HL-60 (cell line): ENCODE results near the gene SPACA6.
A peak's percentile ranks its signal among the peaks of the same experiment; 100 is the strongest.
"Not testable (repeated sequence)": the region's sequence is repeated elsewhere in the genome, so short reads cannot be mapped to it uniquely, and the experiment has no call there.

Source experiments
- DNase-seq, 2 experiments: peaks; one replicate each; pipeline ENCODE4 v3.0.0-alpha.2; 2010 to 2020; ENCODE audit warnings: low read depth in 1 of 2, low spot score in 1 of 2
- H3K27ac ChIP-seq: fragments of 250-450 bp; sonication (Bioruptor Pico); replicated peaks from 2 replicates; pipeline ENCODE4 v1.5.1; 2020; ENCODE audit warnings: mild to moderate bottlenecking, moderate library complexity
- H3K27me3 ChIP-seq: fragments of 250-450 bp; sonication (Bioruptor Pico); 2 replicates; pipeline ENCODE4 v1.5.1; 2021; ENCODE audit warnings: mild to moderate bottlenecking, moderate library complexity; ENCODE audit not compliant: insufficient read depth, poor library complexity, severe bottlenecking
- H3K4me3 ChIP-seq: replicated peaks from 2 replicates; pipeline ENCODE4 v1.5.1; 2011; ENCODE audit warnings: mild to moderate bottlenecking, control low read depth, low read length; ENCODE audit not compliant: insufficient read depth
- GABPA ChIP-seq: IDR thresholded peaks from 2 replicates; pipeline ENCODE4 v1.6.1; 2012; ENCODE audit warnings: low read depth
- POLR2AphosphoS5 ChIP-seq: IDR thresholded peaks from 2 replicates; pipeline ENCODE4 v1.6.1; 2012; ENCODE audit warnings: low read depth
- SPI1 ChIP-seq: IDR thresholded peaks from 2 replicates; pipeline ENCODE4 v1.6.1; 2012; ENCODE audit warnings: low read depth, mild to moderate bottlenecking, borderline replicate concordance
- TF ChIP-seq, protein P1 (sequence below): IDR thresholded peaks from one replicate; pipeline ENCODE4 v1.5.1; 2011; ENCODE audit warnings: low read length, control low read depth, inconsistent platforms; ENCODE audit not compliant: insufficient read depth
- TF ChIP-seq, protein P2 (sequence below): IDR thresholded peaks from 2 replicates; pipeline ENCODE4 v1.6.1; 2012; ENCODE audit warnings: low read depth; ENCODE audit not compliant: insufficient replicate concordance

The SPACA6 gene

DNA sequence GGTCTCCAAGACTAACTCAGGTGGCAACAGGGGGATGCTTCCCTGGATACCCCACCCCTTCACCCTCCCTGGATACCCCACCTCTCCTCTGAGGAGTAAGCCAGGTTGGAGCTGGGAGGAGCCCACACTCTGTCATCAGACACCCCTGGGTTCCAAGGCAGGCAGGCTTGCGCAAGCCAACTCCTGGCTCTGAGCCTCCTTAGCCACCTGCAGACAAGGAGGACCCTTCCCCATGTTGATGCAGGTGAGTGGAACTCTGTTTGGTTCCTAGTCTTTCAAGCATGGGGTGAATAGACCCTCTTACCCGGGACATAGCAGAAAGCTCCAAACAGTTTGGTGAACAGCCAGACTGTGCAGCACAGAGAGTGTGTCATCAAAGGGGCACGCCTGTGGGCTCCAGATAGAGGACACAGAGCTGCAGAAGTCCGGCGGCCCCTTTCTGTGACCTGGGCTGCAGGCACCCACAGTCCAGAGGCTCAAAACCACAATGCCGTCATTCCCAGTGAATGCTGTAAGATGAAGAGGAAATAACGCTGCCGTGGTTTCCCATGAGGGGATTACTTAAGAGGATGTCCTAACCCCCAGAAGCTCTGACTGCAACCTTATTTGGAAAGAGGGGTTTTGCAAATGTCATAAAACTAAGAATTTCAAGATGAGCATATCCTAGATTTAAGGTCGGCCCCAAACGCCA, 42.8 kb downstream of the SPACA6 start:
- Histone ChIP-seq H3K27ac (peak overlapping the region; percentile 60), H3K27me3 (no peaks in the 10 kb centered on the region), H3K4me3 (no peak overlapping the region)
- TF ChIP-seq POLR2AphosphoS5 = peak; percentile 77
- TF ChIP-seq SPI1 = peak; percentile 6; the same call in 1 of the 2 replicates
- TF ChIP-seq, protein P1, sequence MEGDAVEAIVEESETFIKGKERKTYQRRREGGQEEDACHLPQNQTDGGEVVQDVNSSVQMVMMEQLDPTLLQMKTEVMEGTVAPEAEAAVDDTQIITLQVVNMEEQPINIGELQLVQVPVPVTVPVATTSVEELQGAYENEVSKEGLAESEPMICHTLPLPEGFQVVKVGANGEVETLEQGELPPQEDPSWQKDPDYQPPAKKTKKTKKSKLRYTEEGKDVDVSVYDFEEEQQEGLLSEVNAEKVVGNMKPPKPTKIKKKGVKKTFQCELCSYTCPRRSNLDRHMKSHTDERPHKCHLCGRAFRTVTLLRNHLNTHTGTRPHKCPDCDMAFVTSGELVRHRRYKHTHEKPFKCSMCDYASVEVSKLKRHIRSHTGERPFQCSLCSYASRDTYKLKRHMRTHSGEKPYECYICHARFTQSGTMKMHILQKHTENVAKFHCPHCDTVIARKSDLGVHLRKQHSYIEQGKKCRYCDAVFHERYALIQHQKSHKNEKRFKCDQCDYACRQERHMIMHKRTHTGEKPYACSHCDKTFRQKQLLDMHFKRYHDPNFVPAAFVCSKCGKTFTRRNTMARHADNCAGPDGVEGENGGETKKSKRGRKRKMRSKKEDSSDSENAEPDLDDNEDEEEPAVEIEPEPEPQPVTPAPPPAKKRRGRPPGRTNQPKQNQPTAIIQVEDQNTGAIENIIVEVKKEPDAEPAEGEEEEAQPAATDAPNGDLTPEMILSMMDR = no peak
- TF ChIP-seq, protein P2, sequence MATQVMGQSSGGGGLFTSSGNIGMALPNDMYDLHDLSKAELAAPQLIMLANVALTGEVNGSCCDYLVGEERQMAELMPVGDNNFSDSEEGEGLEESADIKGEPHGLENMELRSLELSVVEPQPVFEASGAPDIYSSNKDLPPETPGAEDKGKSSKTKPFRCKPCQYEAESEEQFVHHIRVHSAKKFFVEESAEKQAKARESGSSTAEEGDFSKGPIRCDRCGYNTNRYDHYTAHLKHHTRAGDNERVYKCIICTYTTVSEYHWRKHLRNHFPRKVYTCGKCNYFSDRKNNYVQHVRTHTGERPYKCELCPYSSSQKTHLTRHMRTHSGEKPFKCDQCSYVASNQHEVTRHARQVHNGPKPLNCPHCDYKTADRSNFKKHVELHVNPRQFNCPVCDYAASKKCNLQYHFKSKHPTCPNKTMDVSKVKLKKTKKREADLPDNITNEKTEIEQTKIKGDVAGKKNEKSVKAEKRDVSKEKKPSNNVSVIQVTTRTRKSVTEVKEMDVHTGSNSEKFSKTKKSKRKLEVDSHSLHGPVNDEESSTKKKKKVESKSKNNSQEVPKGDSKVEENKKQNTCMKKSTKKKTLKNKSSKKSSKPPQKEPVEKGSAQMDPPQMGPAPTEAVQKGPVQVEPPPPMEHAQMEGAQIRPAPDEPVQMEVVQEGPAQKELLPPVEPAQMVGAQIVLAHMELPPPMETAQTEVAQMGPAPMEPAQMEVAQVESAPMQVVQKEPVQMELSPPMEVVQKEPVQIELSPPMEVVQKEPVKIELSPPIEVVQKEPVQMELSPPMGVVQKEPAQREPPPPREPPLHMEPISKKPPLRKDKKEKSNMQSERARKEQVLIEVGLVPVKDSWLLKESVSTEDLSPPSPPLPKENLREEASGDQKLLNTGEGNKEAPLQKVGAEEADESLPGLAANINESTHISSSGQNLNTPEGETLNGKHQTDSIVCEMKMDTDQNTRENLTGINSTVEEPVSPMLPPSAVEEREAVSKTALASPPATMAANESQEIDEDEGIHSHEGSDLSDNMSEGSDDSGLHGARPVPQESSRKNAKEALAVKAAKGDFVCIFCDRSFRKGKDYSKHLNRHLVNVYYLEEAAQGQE = peak; percentile 17
- TF ChIP-seq GABPA = peak; percentile 61; the same call in 1 of the 2 replicates
- peak in 1 of 2 experiments; percentile 92 for DNase-seq

DNA sequence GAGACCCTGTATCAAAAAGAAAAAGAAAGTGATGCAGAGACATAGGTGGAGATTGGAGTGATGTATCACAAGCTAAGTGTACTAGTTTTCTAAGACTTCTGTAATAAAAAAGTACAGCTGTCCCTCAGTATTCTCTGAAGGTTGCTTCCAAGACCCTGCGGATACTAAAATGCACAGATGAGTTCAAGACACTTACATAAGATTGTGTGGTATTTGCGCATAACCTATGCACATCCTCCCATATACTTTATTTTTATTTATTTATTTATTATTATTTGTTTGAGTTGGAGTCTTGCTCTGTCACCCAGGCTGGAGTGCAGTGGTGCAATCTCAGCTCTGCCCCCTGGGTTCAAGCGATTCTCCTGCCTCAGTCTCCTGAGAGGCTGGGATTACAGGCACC, 44.3 kb downstream of the SPACA6 start:
- Histone ChIP-seq H3K27ac (no peak overlapping the region), H3K4me3 (no peak overlapping the region), H3K27me3 (no peaks in the 10 kb centered on the region)
- DNase-seq = no peak
- TF ChIP-seq POLR2AphosphoS5 = no peak
- TF ChIP-seq, protein P1 = no peak
- no peak for TF ChIP-seq SPI1
- TF ChIP-seq, protein P2 = no peak
- no peak for TF ChIP-seq GABPA

DNA sequence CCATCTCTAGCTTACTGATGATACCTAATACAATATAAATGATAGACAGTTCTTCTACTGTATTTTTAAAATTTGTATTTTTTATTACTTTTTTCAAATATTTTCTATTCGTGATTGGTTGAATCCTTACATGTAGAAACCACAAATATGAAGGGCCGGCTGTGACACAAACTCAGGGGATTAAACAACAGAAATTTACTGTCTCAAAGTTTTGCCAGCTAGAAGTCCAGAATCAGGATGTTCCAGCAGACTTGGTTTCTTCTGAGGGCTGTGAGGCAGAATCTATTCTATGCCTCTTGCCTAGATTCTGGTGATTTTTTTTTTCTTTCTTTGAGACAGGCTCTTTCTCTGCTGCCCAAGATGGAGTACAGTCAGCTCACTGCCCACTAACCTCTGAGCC, 44.8 kb downstream of the SPACA6 start:
- TF ChIP-seq, protein P1 = no peak
- TF ChIP-seq, protein P2 = no peak
- TF ChIP-seq GABPA = no peak
- TF ChIP-seq POLR2AphosphoS5 = no peak
- no peak for TF ChIP-seq SPI1
- Histone ChIP-seq H3K27me3 (no peaks in the 10 kb centered on the region), H3K4me3 (no peak overlapping the region), H3K27ac (no peak overlapping the region)
- no peak for DNase-seq

DNA sequence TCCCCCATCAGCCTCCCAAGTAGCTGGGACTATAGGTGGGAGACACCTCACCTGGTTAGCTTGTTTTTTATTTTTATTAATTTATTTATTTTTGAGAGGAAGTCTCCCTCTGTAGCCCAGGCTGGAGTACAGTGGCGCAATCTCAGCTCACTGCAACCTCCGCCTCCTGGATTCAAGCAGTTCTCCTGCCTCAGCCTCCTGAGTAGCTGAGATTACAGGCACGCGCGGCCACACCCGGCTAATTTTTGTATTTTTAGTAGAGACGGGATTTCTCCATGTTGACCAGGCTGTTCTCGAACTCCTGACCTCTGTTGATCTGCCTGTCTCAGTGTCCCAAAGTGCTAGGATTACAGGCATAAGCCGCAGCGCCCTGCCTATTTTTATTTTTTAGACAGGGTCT, 45.4 kb downstream of the SPACA6 start:
- DNase-seq, H3K27me3 ChIP-seq, H3K27ac ChIP-seq, H3K4me3 ChIP-seq: not testable (repeated sequence)
